HepG2 (cell line): ENCODE results near the gene EFCAB8. TPM values are rescaled to one million over a fixed set of nuclear protein-coding genes. Genes with fewer than 3 reads are reported as not detected.
A peak's percentile ranks its signal among the peaks of the same experiment; 100 is the strongest.

Experiments used
- CHCHD3 ChIP-seq: sonication (generic); formaldehyde crosslinking; IDR thresholded peaks from 2 replicates; pipeline ENCODE4 v1.8.0; 2022; ENCODE audit warnings: mild to moderate bottlenecking, missing genetic modification reagents, moderate library complexity
- HBP1 ChIP-seq: IDR thresholded peaks from 2 replicates; pipeline ENCODE4 v1.6.1; 2016; ENCODE audit warnings: low read depth, control low read depth
- KDM1A ChIP-seq: IDR thresholded peaks from 2 replicates; pipeline ENCODE4 v1.6.1; 2016; ENCODE audit warnings: missing compliant biosample characterization
- RXRA ChIP-seq: sonication (generic); formaldehyde crosslinking; IDR thresholded peaks from 2 replicates; pipeline ENCODE4 v1.5.1; 2020; ENCODE audit warnings: missing genetic modification reagents
- TEAD2 ChIP-seq: sonication (generic); formaldehyde crosslinking; IDR thresholded peaks from 2 replicates; pipeline ENCODE4 v1.9.0; 2021; ENCODE audit warnings: missing genetic modification reagents
- TOPORS ChIP-seq: sonication (generic); formaldehyde crosslinking; IDR thresholded peaks from 2 replicates; pipeline ENCODE4 v1.8.0; 2023; ENCODE audit warnings: mild to moderate bottlenecking, missing genetic modification reagents
- TSC22D2 ChIP-seq: sonication (generic); formaldehyde crosslinking; IDR thresholded peaks from 2 replicates; pipeline ENCODE4 v1.5.1; 2020; ENCODE audit warnings: missing genetic modification reagents, mild to moderate bottlenecking, borderline replicate concordance
- ZFP36L1 ChIP-seq: sonication (generic); formaldehyde crosslinking; IDR thresholded peaks from 2 replicates; pipeline ENCODE4 v1.8.0; 2022; ENCODE audit warnings: mild to moderate bottlenecking, missing genetic modification reagents, moderate library complexity
- ZNF264 ChIP-seq: sonication (generic); formaldehyde crosslinking; IDR thresholded peaks from 2 replicates; pipeline ENCODE4 v1.4.0; 2020; ENCODE audit warnings: missing genetic modification reagents
- ZNF326 ChIP-seq: sonication (generic); formaldehyde crosslinking; IDR thresholded peaks from 2 replicates; pipeline ENCODE4 v1.4.0; 2020; ENCODE audit warnings: missing genetic modification reagents, borderline replicate concordance
- ZNF546 ChIP-seq: sonication (generic); formaldehyde crosslinking; conservative IDR thresholded peaks from 2 replicates; pipeline ENCODE4 v1.8.1; 2023; ENCODE audit warnings: mild to moderate bottlenecking, missing genetic modification reagents
- ZNF749 ChIP-seq: sonication (generic); formaldehyde crosslinking; IDR thresholded peaks from 2 replicates; pipeline ENCODE4 v1.8.0; 2022; ENCODE audit warnings: mild to moderate bottlenecking, missing genetic modification reagents, moderate library complexity, borderline replicate concordance
- polyA plus RNA-seq, 8 experiments: library from polyadenylated mRNA; depleted of rRNA in 3 of 8; stranded (reverse) in 7 of 8; unstranded in 1 of 8; fragments of >200 nt; fragmentation: Illumina TruSeq in 4 of 8; extraction: Trizol in 4 of 8; gene quantifications; 2 replicates each; pipeline versions ENCODE4 v1.2.1 to v1.2.3, GENCODE V29; 2011 to 2016; ENCODE audit warnings: low read depth in 4 of 8, missing spikeins in 1 of 8, mixed read lengths in 1 of 8; ENCODE audit not compliant: insufficient read depth in 1 of 8
- total RNA-seq, 5 experiments: library from RNA; depleted of rRNA; stranded (reverse); fragments of >200 nt; fragmentation: Illumina TruSeq; extraction: Trizol; gene quantifications; 2 replicates each; pipeline ENCODE4 v1.2.3, GENCODE V29; 2016; ENCODE audit warnings: low read depth in 1 of 5

Gene EFCAB8
- total and polyA plus RNA-seq, 2 of the 13 experiments (the other 11 are each of a cell fraction or from before 2014, with no cell fraction given), result 0.15 to 0.22 TPM

GRCh38 chr20:32823737-32824588 is 34.8 kb upstream of the EFCAB8 start (continued):
- TF ChIP-seq ZNF326 (CRISPR knock-in tag) (no peak), RXRA (CRISPR knock-in tag) (no peak; the same call in 1 of the 2 replicates), CHCHD3 (CRISPR knock-in tag) (no peak), ZNF546 (CRISPR knock-in tag) (no peak), ZNF264 (no peak; the same call in 1 of the 2 replicates), TSC22D2 (no peak), HBP1 (no peak), ZNF749 (CRISPR knock-in tag) (no peak), TEAD2 (CRISPR knock-in tag) (no peak), ZFP36L1 (no peak), TOPORS (CRISPR knock-in tag) (no peak), KDM1A (CRISPR knock-in tag) (peak; percentile 96)
